NCI-H69 (cell line): ENCODE results near the gene NCKAP5L.
A peak's percentile ranks its signal among the peaks of the same experiment; 100 is the strongest.
"Not testable (repeated sequence)": the region's sequence is repeated elsewhere in the genome, so short reads cannot be mapped to it uniquely, and the experiment has no call there.

Source experiments
- DNase-seq: peaks from one replicate; lab custom pipeline; 2025; lab: John Stamatoyannopoulos, UW

NCKAP5L gene

GRCh38 chr12:49864798-49865090 lies 36.5 kb upstream of the NCKAP5L start:
- peak; percentile 49 for DNase-seq

GRCh38 chr12:49863946-49864797 lies 36.0 kb upstream of the NCKAP5L start:
- peak; percentile 73 for DNase-seq

- not testable (repeated sequence) for DNase-seq
Observed at GRCh38 chr12:49860921-49861320, 32.7 kb upstream of the NCKAP5L start.

GRCh38 chr12:49855890-49856289 lies 27.7 kb upstream of the NCKAP5L start:
- not testable (repeated sequence) for DNase-seq

- peak; percentile 18 for DNase-seq
Observed at GRCh38 chr12:49854976-49855375, 26.8 kb upstream of the NCKAP5L start.

GRCh38 chr12:49853671-49854070 lies 25.5 kb upstream of the NCKAP5L start:
- no peak for DNase-seq

GRCh38 chr12:49847161-49847560 lies 18.9 kb upstream of the NCKAP5L start:
- no peak for DNase-seq

GRCh38 chr12:49846032-49846431 lies 17.8 kb upstream of the NCKAP5L start:
- DNase-seq, result no peak

GRCh38 chr12:49843876-49844437 lies 15.7 kb upstream of the NCKAP5L start:
- no peak for DNase-seq

GRCh38 chr12:49843411-49843810 lies 15.2 kb upstream of the NCKAP5L start:
- no peak for DNase-seq

GRCh38 chr12:49842519-49843352 lies 14.5 kb upstream of the NCKAP5L start, which contains the start of gene BCDIN3D:
Gene BCDIN3D (minus strand): TSS chr12:49843106. CDS start chr12:49843087, 19 bp downstream.
- DNase-seq, result peak; percentile 96

GRCh38 chr12:49838973-49839633 lies 10.9 kb upstream of the NCKAP5L start:
- DNase-seq, result peak; percentile 51

GRCh38 chr12:49832836-49833421 lies 4.7 kb upstream of the NCKAP5L start:
- peak; percentile 13 for DNase-seq

- DNase-seq, result no peak
Observed at GRCh38 chr12:49831717-49832116, 3.5 kb upstream of the NCKAP5L start.

GRCh38 chr12:49827401-49828099 lies 663 bp downstream of the NCKAP5L start:
- peak; percentile 86 for DNase-seq

- DNase-seq, result no peak
Observed at GRCh38 chr12:49827051-49827400, 1.2 kb downstream of the NCKAP5L start.

GRCh38 chr12:49825971-49826421 lies 2.2 kb downstream of the NCKAP5L start:
- no peak for DNase-seq

GRCh38 chr12:49825360-49825970 lies 2.7 kb downstream of the NCKAP5L start:
- peak; percentile 31 for DNase-seq

GRCh38 chr12:49824895-49825294 lies 3.3 kb downstream of the NCKAP5L start:
- DNase-seq, result no peak

- no peak for DNase-seq
Observed at GRCh38 chr12:49824416-49824815, 3.8 kb downstream of the NCKAP5L start.

- no peak for DNase-seq
Observed at GRCh38 chr12:49823951-49824350, 4.3 kb downstream of the NCKAP5L start.
